Glomerular visceral epithelial cell (primary cell): ENCODE measurements around the gene STUB1.

Source experiments
- DNase-seq: peaks from one replicate; pipeline ENCODE4 v3.0.0-alpha.2; 2016; ENCODE audit errors: extremely low spot score

The STUB1 gene

GRCh38 chr16:667113-667779, 13.0 kb upstream of the STUB1 start:
- no peak for DNase-seq

- DNase-seq = peak; percentile 90
These were observed 12.3 kb upstream of the STUB1 start, which contains the start of gene RHOT2 for GRCh38 chr16:667780-668518. Gene RHOT2 (plus strand): TSS chr16:668132. CDS start chr16:668200, 68 bp downstream.

- no peak for DNase-seq
These were observed 11.6 kb upstream of the STUB1 start for GRCh38 chr16:668519-669171.

GRCh38 chr16:669666-670065, 10.5 kb upstream of the STUB1 start:
- no peak for DNase-seq

- DNase-seq = no peak
These were observed 9.5 kb upstream of the STUB1 start for GRCh38 chr16:670485-671352.

- no peak for DNase-seq
These were observed 8.7 kb upstream of the STUB1 start for GRCh38 chr16:671353-672131.

- DNase-seq = no peak
These were observed 7.8 kb upstream of the STUB1 start for GRCh38 chr16:672371-672770.

- DNase-seq = no peak
These were observed 7.4 kb upstream of the STUB1 start for GRCh38 chr16:672851-673250.

- no peak for DNase-seq
These were observed 6.7 kb upstream of the STUB1 start for GRCh38 chr16:673399-673991.

- no peak for DNase-seq
These were observed 5.9 kb upstream of the STUB1 start for GRCh38 chr16:674214-674881.

- no peak for DNase-seq
These were observed 5.0 kb upstream of the STUB1 start, which contains the start of gene RHBDL1 for GRCh38 chr16:674968-675883. Gene RHBDL1 (plus strand): TSS chr16:675671. CDS start chr16:675791, 120 bp downstream.

GRCh38 chr16:675884-676564, 4.2 kb upstream of the STUB1 start:
- DNase-seq = no peak

GRCh38 chr16:676565-676902, 3.7 kb upstream of the STUB1 start:
- DNase-seq = no peak

GRCh38 chr16:676913-677312, 3.3 kb upstream of the STUB1 start:
- DNase-seq = no peak

GRCh38 chr16:677316-678190, 2.7 kb upstream of the STUB1 start:
- no peak for DNase-seq

- no peak for DNase-seq
These were observed 1.9 kb upstream of the STUB1 start for GRCh38 chr16:678209-678857.
